HG03571 (cell line): ENCODE data around the gene CLEC4M.
"Not testable (repeated sequence)": the region's sequence is repeated elsewhere in the genome, so short reads cannot be mapped to it uniquely, and the experiment has no call there.

ENCODE experiments used
- ATAC-seq: cut with Tn5 transposase; IDR thresholded peaks from one replicate; pipeline ENCODE4 v1.9.1; 2021; ENCODE audit not compliant: unreplicated experiment

The CLEC4M gene

DNA sequence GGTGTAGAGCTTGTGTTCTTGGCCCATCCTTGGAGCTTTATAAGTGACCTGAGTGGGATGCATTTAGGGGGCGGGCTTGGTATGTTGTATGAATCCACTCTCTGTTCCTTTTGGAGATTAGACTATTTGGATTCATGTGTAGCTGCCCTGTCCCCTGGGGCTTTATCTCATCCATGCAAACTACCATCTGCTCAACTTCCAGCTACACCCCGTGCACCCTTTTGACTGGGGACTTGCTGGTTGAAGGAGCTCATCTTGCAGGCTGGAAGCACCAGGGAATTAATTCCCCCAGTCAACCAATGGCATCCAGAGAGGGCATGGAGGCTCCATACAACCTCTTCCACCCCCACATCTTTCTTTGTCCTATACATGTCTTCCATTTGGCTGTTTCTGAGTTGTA, 6.1 kb downstream of the CLEC4M start:
- ATAC-seq = no peak

DNA sequence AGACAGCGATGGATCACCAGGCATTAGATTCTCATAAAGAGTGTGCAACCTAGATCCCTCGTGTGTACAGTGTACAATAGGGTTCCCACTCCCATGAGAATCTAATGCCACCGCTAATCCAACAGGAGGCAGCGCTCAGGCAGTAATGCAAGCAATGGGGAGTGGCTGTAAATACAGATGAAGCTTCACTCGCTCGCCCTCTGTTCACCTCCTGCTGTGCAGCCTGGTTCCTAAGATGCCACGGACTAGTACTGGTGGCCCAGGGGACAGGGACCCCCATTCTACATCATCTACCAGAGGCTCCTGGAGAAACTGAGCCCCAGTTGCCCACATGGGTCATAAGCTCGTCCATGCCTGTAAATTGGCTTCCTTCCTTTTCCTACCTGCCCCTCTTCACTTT, 8.0 kb downstream of the CLEC4M start:
- ATAC-seq = no peak

DNA sequence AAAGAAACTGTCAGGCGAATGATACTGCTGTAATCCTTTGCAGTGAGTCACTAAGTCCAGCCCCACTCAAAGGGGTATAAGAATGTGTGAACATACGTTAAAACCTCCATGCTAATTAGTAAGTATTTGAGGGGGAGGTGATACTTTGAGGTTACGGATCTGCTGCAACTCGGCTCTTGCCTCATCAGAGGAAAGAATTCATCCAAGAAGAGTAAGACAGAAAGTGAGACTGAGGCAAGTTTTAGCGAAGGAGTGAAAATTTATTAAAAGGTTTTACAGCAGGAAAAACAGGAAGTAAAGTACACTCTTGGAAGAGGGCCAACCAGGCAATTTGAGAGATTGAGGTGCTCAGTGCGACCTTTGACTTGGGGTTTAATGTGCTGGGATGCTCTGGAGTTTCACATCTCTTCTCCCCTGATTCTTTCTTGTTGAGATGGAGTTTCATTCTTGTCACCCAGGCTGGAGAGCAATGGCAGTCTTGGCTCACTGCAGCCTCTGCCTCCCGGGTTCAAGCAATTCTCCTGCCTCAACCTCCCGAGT, 9.8 kb downstream of the CLEC4M start:
- ATAC-seq = no peak

DNA sequence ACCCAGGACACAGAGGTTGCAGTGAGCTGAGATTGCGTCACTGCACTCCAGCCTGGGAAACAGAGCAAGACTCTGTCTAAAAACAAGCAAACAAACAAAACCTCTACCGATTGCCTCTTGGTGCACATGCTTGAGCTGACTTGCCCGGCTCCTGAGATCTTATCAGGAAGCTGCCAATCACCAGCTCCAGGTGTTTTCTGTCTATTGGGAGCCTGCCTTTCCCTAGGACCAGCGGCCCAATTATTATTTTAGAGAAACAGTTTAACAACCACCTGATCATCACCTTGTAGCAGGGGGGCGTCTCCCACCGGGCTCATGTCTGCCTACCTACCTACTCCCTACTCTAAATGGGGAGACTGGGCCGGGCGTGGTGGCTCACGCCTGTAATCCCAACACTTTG, 10.8 kb downstream of the CLEC4M start:
- ATAC-seq = no peak

DNA sequence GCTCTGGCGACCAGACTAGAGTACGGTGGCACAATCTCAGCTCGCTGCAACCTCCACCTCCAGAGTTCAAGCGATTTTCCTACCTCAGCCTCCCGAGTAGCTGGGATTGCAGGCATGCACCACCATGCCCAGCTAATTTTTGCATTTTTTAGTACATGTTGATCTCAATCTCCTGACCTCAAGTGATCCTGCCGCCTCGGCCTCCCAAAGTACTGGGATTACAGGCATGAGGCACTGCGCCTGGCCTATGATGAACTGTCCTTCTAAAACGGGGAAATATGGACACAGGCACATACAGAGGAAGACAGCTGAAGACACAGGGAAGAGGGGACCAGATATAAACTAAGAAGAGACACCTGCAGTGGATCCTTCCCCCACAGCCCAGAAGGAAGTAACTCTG, 12.7 kb downstream of the CLEC4M start:
- ATAC-seq = no peak

DNA sequence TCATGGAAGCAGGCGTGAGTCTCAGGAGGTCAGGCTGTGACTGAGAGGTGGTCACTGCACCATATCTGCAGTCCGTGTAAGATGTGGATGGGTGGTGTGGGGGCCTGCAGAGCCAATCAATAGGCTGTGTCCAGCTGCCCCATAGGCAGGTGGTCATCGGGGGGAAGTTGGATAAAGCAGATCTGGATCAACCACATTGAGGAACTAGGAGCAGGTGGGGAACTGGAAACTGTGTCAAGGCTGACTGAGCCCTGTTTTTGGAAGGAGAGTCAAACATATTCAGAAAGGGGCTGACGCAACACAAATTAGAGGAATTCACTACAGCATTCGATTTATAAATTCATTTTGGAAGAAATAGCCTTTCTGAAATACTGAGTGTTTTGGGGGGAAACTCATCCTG, 15.0 kb downstream of the CLEC4M start:
- ATAC-seq = no peak

DNA sequence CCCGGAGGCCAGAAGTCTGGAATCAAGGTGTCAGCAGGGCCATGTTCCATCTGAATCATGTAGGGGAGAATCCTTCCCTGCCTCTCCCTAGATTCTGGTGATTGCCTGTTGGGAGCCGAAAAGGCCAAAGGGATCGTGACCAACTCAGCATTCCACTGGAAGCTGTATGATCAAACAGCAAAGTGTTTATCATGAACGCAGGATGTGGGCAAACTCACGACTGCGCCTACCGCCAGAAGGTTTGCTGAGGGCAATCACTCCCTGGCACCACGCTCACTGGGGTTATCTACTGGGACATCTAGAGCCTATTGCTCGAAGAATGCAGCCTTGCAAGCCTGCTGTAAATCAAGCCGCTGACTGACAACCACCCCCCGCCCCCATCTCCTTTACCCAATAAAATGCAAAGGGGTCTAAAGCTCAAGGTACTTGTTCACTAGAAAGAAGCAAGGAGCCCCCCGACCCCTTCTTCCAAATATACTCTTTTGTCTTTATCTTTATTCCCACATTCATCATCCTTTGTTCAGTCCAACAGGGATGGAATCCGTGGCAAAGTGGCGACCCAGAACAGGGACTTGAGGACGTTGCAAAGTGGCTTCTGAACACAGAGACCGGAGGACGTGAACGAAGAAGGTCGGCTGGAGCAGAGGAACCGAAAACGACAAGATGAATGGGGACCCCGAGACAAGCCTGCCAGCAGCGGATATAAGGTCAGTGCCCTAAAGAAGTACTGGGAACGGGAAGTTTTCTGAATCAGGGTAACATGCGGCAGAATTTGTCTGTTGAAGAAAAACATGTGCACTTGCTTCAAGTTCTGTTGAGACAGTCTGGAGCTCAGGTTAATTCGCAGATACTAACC, 16.8 kb downstream of the CLEC4M start:
- ATAC-seq = no peak

DNA sequence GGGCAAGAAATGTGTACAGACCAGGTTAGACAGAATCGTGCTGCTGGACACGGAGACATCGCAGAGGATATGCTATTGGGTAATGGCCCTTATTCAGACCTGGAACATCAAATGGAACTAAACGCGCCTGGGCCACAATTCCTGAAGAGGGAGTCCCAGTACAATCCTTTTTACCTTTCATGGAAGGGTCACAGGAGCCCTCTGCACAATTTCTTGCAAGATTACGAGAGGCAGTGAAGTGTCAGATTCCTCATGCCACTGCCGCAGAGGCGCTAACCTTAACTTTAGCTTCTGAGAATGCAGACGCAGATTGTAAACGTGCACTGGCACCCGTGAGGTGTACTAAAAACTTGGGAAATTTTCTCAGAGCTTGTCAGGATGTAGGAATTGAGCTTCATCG, 18.1 kb downstream of the CLEC4M start:
- ATAC-seq = no peak

DNA sequence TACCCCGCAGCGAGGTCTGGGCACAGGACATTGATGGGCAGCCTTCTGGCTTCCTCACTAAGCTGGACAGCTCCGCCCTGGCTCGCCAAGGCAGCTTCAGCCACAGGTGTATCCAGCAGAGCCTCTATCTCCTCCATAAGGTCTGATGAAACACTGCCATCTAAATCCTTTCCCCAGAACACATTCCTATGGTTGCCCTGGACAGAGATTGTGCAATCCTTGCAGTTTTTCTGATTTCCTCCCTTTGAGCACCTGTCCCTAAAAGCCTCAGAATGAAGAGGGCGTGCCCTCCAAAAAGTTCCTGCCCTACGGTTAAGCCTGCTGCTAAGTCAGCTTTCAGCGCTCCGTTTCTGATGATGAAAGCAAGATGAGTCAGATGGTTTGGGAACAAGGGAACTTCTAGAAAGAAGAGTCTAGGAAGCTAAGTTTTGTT, 21.0 kb downstream of the CLEC4M start:
- no peak for ATAC-seq

DNA sequence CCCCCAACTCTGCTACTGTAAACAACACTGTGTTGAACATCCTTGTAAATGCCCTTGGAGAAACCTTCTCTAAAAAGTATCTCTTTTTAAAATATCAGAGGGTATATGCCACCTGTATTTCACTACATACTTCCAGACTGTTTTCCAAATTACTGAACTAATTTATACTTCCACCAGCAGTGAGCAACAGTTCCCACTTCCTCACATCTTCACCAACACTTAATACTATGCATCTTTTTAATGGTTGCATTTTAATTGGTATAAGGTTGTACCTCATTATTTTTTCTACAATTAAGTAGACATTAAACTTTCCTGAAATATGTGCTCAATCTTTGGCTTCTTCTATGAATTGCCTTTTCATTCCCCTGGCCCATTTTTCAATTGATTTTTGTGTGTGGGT, 21.8 kb downstream of the CLEC4M start:
- ATAC-seq = no peak

DNA sequence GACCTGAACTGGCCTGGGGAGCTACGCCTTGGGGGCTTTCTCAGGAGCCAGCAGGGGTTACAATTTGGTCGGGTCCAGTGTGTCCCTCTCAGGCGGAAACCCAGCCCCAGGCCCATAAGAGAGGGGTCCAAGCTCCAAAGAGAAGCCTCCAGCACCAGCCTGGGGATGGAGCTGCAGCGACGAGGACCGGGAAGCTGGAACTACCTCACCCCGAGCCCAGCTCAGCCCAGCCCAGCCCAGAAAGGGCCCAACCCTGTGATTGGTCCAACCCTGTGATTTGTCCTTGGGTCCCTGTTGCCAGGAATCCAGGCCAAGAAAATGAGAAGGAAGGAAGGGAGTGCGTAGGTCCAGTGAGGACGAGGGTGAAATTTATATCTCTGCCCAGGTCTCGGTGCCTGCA, 24.1 kb downstream of the CLEC4M start:
- ATAC-seq = no peak

DNA sequence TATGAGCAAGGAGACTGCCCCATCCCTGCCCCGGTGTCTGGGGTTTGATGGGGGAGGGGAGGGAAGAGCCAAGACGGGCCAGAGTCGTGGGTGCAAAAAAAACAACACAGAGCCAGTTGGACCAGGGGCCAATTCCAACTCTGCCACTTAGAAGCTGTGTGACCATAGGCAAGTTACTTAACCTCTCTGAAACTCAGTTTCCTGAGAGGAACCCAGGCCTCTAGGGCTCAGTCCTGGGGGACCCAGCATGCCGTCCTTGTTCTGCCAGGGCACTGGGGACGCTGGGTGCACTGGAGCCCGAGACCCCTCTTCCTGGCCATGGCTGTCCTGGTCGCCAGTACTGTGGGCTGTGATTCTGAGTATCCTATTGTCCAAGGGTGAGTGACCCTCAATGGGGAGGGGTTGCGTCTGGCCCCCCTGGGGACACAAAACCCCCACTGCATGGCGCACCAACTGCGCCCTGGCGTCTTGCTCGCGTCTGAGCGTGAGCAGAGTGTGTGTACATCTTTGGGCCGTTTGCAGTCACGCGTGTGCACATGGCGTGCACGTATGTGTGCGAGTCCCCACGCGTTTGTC, 24.6 kb downstream of the CLEC4M start:
- ATAC-seq = no peak

DNA sequence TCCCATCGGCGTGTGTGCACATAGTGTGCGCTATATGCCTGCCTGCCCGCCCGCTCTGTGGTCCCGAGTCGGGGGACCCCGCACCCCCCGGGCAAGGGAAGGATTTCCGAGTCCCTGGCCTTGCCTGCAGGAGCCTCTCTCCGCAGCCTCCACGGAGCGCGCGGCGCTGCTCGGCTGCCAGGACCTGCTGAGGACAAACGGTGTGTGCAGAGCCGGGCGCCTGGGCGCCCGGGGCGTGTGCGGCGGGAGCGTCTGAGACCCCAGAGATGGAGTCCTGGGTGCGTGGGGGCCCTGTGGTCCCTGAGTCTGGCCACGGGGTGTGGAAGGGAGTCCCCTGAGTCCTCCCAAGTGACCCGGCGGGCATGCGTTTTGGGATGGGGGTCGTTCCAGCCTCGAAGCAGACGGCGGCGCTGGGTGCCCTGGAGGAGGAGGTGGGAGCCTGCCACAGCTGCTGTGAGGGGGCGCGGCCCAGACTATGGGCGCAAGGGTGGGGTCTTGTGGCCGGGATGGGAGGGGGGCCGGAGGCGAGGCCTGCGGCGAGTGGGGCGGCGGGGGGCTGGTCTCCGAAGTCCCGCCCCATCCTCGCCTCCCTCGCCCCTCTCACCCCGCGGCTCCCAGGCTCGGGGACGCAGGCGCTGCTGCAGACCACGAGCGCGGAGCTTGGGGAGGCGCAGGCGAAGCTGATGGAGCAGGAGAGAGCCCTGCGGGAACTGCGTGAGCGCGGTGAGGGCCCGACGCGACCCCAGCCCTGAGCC, 25.3 kb downstream of the CLEC4M start:
- no peak for ATAC-seq

DNA sequence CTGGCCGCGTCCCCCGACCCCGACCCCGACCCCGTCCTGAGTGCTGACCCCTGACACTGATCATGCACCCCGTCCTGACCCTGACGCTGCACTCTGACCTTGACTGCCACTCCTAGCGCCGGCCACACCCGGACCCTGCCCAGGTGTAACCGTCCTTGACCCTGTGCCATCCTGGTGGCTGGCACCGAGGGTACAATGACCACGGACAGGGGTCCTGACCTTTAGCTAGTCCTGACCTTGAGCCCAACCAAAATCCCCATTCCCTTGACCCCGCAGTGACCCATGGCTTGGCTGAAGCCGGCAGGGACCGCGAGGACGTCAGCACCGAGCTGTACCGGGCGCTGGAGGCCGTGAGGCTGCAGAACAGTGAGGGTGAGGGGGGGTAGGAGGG, 25.9 kb downstream of the CLEC4M start:
- no peak for ATAC-seq

DNA sequence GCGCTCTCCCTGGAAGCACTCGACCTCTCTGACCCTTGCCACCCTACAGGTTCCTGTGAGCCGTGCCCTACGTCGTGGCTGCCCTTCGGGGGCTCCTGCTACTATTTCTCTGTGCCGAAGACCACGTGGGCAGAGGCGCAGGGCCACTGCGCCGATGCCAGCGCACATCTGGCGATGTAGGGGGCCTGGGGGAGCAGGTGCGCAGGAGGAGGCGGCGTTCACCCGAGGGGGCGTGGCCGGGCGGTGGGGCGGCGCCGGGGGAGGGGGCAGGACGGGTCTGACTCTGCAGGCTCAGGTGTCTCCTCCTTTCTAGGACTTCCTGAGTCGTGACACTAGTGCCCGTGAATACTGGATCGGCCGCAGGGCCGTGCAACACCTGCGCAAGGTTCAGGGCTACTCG, 26.4 kb downstream of the CLEC4M start:
- ATAC-seq = no peak

DNA sequence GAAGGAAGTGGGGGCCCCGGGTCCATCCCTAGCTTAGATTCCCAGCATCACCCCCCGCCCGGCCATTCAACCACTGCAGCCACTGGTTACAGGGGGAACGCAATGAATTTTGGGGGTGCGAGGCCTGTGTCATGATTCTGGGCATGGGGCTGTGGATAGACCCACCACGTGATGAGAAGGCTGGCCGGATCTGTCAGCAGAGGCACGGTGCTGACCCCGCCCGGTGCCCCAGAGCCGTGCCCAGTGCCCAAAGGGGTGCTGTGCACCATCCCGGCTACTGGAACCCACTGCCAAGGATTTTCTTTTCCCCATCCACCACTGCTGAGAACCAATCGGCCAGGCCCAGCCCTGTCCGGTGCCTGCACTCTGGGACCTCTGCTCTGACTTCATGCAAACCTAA, 27.4 kb downstream of the CLEC4M start:
- ATAC-seq = no peak

DNA sequence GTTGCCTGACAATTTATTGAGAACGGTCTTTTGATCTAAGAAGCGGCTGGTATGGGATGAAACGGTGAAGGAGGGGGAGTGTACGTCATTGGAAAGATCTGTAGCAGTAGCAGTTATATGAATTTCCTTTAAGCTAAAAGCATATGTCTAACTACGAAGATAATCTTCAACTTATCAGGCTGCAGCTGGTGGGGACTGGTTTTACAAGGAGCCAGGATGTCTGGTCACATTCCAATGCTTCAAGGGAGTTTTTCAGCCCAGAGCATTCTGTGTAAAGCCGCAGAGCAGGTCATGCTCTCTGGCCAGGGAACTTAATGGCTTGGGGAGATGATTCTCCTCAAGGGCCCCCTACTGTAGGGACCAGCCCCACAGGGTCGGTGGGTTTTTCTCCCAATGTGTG, 29.2 kb downstream of the CLEC4M start:
- ATAC-seq = no peak

DNA sequence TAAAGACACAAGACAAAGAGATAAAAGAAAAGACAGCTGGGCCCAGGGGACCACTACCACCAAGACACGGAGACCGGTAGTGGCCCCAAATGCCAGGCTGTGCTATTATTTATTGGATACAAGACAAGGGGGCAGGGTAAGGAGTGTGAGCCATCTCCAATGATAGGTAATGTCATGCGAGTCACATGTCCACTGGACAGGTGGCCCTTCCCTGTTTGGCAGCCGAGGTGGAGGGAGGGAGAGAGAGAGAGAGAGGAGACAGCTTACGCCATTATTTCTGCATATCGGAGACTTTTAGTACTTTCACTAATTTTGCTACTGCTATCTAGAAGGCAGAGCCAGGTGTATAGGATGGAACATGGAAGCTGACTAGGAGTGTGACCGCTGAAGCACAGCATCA, 29.7 kb downstream of the CLEC4M start:
- not testable (repeated sequence) for ATAC-seq

DNA sequence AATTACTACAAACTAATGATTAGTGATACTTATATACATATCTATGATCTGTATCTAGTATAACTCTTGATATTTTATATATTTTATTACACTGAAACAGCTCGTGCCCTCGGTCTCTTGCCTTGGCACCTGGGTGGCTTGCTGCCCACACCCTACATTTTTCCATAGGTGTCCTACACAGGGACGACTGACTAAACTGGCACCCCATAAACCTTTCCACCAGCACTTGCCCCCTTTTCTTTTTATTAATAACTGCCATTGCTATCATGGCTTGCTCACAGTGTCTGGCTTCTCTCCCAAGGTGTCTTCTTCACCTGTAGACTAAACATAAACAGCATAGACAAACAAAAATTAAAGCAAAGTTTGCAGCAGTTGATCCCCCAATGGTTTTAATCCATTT, 30.4 kb downstream of the CLEC4M start:
- ATAC-seq = no peak

DNA sequence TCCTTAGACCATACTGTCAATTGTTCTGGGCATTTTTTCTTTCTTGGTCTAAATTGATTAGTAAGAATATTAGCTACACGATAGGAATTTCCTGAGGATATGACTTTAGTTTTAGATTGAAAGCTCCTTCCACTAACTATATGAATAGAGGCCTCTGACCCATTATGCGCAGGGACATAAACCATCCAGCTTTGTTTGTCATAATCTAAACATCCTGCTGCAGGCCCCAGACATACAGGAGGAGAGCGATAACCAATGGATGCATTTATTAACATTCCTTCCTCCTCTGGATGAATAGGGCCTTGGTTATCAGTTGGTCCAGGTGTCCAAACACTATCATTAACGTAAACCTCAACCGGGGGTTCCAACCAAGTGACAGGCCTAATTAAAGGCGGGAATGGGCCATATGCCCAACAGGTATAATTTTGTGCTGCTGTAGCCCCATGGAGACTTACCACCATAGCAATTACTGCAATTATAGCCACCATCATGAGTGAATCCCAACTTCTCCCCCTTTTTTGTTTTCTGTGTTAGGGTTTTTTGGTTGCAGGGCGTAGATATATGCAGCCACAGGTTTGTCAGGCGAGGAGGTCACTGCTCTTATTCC, 32.6 kb downstream of the CLEC4M start:
- ATAC-seq = no peak

DNA sequence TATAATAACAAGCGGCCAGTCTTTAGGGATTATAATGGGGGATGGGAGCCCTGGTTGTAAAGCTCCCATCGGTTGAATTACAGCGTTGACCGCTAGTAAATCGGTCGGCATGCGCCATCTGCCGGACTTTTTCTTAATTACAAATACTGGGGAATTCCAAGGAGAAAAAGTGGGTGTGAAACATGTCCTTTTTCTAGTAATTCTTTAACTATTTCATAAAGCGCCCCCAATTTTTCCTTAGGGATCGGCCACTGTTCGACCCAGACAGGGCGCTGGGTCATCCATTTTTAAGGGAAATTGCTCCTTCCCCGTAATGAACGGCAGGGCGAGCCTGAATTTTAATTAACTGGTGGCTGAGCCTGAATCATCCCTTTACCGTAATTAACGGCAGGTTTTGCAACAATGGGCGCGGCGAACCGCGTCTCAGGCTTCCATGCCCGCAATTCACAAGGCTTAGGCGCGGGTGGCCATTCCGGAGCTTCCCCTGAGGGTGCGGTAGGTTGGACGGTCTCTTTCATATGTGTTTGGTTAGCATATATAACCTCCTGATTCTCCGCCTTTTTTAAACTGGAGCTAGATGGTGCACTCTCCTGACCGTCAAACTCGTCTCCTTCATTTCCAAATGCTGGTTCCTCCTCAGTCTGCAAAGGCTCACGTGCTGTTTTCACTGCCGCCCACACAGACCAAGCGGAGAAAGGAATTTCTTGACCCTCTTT, 36.8 kb downstream of the CLEC4M start:
- ATAC-seq = no peak
